Subcutaneous abdominal adipose tissue (tissue), 5 donors: ENCODE results near the gene MKLN1.

Experiments used
- H3K27ac ChIP-seq: one replicate; pipeline ENCODE4 v1.7.0; 2013; ENCODE audit warnings: low read depth, mild to moderate bottlenecking, inconsistent platforms, low read length, moderate library complexity
- H3K27me3 ChIP-seq, 5 donors: one replicate each; pipeline ENCODE4 v1.7.0; 2013; ENCODE audit warnings: low read length in 5 of 5, inconsistent platforms in 1 of 5; ENCODE audit not compliant: control insufficient read depth in 5 of 5, insufficient read depth in 4 of 5
- H3K36me3 ChIP-seq, 5 donors: one replicate each; pipeline ENCODE4 v1.7.0; 2013; ENCODE audit warnings: low read length in 5 of 5; ENCODE audit not compliant: control insufficient read depth in 5 of 5, insufficient read depth in 5 of 5
- H3K4me1 ChIP-seq, 5 donors: one replicate each; pipeline ENCODE4 v1.7.0; 2013; ENCODE audit warnings: low read length in 5 of 5, mild to moderate bottlenecking in 3 of 5, moderate library complexity in 1 of 5; ENCODE audit not compliant: control insufficient read depth in 5 of 5, insufficient read depth in 5 of 5
- H3K4me3 ChIP-seq, 5 donors: one replicate each; pipeline ENCODE4 v1.7.0; 2013; ENCODE audit warnings: low read length in 5 of 5, low read depth in 1 of 5
- H3K9ac ChIP-seq, 5 donors: one replicate each; pipeline ENCODE4 v1.7.0; 2013; ENCODE audit warnings: low read length in 5 of 5, mild to moderate bottlenecking in 4 of 5, moderate library complexity in 3 of 5
- H3K9me3 ChIP-seq, 5 donors: one replicate each; pipeline ENCODE4 v1.7.0; 2013; ENCODE audit warnings: low read length in 5 of 5; ENCODE audit not compliant: control insufficient read depth in 5 of 5
- donor health status: healthy.
- donor health status: healthy.
- donor health status: healthy.
- donor health status: healthy.
- donor health status: healthy.

Gene MKLN1

DNA sequence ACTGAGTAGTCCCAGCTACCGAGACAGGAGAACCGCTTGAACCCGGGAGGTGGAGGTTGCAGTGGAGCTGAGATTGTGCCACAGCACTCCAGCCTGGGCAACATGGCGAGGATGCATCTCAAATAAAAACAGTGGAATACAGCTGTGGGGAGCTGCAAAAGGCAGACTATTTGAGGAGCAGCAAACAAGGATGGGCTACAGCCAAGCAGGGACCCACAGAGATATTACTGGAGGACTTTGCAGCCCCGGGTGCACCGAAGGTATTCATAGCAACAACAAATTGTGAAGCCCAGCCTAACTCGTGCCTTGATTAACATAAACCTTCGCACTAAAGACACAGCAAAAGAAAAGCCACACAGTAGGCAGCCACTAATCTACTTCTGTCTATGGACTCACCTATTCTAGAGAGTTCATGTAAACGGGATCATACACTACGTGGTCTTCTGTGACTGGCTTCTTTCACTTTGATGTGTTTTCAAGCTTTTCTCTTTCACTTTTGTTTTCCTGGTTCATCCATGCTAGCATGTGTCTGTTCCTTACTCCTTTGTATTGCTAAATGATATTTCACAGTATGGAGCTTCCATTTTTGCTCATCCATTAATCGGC is 194.8 kb downstream of the MKLN1 start:
- Histone ChIP-seq H3K9me3 (no peaks in the 10 kb centered on the region), H3K36me3 (no peaks in the 10 kb centered on the region), H3K4me3 (peak overlapping the region in 3 of 5 donors; percentile 1 to 44 (median 35)), H3K4me1 (peaks cover 0 to 58% (median 0%) of the 10 kb centered on the region in 5 donors), H3K27ac (peak overlapping the region; percentile 32), H3K27me3 (no peaks in the 10 kb centered on the region), H3K9ac (no peak overlapping the region)

DNA sequence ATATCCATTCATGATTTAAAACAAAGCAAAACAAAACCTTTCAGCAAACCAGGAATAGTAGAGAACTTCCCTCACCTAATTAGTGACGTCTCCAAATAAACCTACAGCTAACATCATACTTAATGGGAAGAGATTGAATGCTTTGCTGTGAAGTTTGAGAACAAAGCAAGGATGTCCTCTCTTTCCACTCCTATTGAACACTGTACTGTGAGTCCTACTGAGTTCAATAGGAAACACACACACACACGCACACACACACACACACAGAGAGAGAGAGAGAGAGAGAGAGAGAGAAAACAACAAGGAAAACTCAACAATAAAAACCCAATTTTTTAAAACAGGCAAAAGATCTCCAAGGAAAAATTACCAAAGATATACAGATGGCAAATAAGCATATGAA is 196.4 kb downstream of the MKLN1 start:
- peaks cover 0 to 55% (median 0%) of the 10 kb centered on the region in 5 donors for H3K4me1 ChIP-seq
- no peak overlapping the region for H3K4me3 ChIP-seq
- no peak overlapping the region for H3K9ac ChIP-seq
- H3K9me3 ChIP-seq, result no peaks in the 10 kb centered on the region
- H3K27ac ChIP-seq, result no peak overlapping the region
- no peaks in the 10 kb centered on the region for H3K36me3 ChIP-seq
- H3K27me3 ChIP-seq, result peaks cover 0 to 2% (median 0%) of the 10 kb centered on the region in 5 donors

DNA sequence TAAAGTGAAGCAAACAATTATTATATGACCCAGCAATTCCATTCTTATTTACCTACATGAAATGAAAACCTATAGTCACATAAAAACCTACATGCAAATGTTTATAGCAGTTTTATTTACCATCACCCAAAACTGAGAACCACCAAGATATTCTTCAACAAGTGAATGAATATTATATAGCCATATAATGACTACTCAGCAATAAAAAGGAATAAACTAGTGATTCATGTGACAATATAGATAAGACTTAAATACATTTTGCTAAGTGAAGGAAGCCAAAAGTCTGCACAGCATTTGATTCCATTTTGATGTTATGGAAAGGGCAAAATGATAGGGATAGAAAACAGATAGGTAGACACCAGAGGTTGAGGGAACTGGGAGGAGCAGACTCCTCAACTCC is 197.0 kb downstream of the MKLN1 start:
- Histone ChIP-seq H3K27ac (no peak overlapping the region), H3K9ac (no peak overlapping the region), H3K4me3 (no peak overlapping the region), H3K9me3 (no peaks in the 10 kb centered on the region), H3K36me3 (no peaks in the 10 kb centered on the region), H3K27me3 (peaks cover 0 to 5% (median 0%) of the 10 kb centered on the region in 5 donors), H3K4me1 (peaks cover 0 to 56% (median 2%) of the 10 kb centered on the region in 5 donors)

DNA sequence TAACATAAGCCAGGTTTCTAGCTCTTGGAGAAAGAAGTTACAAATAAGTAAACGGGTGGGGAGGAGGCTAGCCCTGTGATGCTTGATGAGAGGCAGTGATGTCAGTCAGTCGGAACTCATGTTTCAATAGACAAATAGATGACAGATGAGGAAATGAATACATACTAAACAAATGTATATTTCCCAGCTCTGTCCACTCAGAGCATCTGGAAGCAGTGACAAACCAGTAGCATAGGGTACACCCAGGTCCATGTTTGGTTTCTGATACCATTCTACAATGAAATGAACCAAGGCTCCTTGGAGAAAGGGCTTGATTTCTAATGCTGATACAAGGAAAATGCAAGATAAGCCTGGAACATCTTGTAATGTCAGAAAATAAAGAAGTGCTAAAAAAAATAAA is 198.1 kb downstream of the MKLN1 start:
- peak overlapping the region; percentile 32 for H3K27ac ChIP-seq
- no peaks in the 10 kb centered on the region for H3K9me3 ChIP-seq
- H3K4me3 ChIP-seq, result no peak overlapping the region
- H3K27me3 ChIP-seq, result peaks cover 0 to 5% (median 0%) of the 10 kb centered on the region in 5 donors
- H3K4me1 ChIP-seq, result peaks cover 0 to 57% (median 2%) of the 10 kb centered on the region in 5 donors
- H3K36me3 ChIP-seq, result no peaks in the 10 kb centered on the region
- H3K9ac ChIP-seq, result no peak overlapping the region

DNA sequence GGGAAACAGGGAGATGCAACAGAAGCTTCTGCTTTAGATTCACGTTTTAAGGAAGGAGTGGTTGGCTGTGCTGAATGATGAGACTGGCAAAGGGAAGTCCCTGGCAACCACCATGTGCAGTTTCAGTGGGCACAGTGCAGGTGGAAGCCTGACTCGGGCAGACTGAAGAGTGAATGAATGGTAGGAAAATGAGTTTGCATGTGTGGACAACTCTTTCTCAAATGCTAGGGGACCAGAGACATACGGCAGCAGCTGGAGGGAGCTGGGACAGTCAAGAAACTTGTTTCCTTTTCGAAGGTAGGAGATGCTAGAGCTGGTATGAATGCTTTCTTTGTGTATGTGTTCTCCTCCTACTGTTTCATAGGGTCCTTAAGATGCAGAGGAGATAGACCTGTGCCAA is 199.8 kb downstream of the MKLN1 start:
- no peak overlapping the region for H3K27ac ChIP-seq
- no peaks in the 10 kb centered on the region for H3K36me3 ChIP-seq
- H3K4me1 ChIP-seq, result peaks cover 0 to 43% (median 2%) of the 10 kb centered on the region in 5 donors

DNA sequence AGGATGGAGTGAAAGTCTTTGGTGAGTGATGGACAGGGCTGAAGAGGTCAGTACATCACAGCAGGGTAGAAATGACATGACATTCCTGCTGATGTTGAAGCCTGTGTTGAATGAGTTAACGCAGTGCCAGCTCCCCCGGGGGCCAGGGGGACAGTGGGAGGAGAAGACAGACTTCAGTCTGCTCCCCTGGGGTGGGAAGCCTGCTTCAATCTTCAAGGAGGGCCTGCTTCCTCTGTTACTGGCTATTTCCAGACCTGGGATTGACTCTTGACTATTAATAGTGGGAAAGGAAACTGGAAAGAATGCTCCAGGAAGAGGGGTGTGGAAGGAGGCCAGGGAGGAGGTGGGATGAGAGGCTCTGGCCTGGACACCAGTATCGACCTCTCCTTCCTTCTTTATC is 201.5 kb downstream of the MKLN1 start:
- no peaks in the 10 kb centered on the region for H3K9me3 ChIP-seq
- peaks cover 0 to 5% (median 0%) of the 10 kb centered on the region in 5 donors for H3K27me3 ChIP-seq
- H3K36me3 ChIP-seq, result no peaks in the 10 kb centered on the region
- H3K4me3 ChIP-seq, result no peak overlapping the region
- no peak overlapping the region for H3K9ac ChIP-seq
- peaks cover 0 to 52% (median 2%) of the 10 kb centered on the region in 5 donors for H3K4me1 ChIP-seq
- peak overlapping the region; percentile 4 for H3K27ac ChIP-seq

More for the DNA sequence above, 199.8 kb downstream of the MKLN1 start:
- Histone ChIP-seq H3K4me3 (no peak overlapping the region), H3K9ac (no peak overlapping the region), H3K27me3 (peaks cover 0 to 5% (median 0%) of the 10 kb centered on the region in 5 donors), H3K9me3 (no peaks in the 10 kb centered on the region)

DNA sequence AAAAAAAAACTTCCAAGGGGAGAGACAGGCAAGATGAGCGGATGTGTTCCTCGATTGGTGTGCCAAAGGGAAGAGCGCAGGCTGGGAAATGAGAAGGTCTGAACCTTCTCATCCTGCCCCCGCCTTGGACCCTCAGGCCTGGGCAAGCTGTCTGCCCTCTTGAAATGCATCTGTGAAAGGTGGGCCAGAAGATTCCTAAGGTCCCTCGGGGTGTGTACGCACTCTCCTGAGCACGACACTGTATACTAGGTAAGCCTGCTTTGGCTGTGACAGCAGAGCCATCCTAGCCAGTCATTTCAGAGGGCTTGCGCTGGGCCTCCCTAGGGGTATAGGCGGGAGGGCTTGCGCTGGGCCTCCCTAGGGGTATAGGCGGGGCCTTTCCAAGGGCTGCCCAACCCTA is 201.9 kb downstream of the MKLN1 start:
- Histone ChIP-seq H3K9ac (no peak overlapping the region), H3K4me3 (no peak overlapping the region), H3K27me3 (peaks cover 0 to 5% (median 0%) of the 10 kb centered on the region in 5 donors), H3K4me1 (peaks cover 0 to 50% (median 2%) of the 10 kb centered on the region in 5 donors), H3K36me3 (no peaks in the 10 kb centered on the region), H3K27ac (no peak overlapping the region), H3K9me3 (no peaks in the 10 kb centered on the region)

DNA sequence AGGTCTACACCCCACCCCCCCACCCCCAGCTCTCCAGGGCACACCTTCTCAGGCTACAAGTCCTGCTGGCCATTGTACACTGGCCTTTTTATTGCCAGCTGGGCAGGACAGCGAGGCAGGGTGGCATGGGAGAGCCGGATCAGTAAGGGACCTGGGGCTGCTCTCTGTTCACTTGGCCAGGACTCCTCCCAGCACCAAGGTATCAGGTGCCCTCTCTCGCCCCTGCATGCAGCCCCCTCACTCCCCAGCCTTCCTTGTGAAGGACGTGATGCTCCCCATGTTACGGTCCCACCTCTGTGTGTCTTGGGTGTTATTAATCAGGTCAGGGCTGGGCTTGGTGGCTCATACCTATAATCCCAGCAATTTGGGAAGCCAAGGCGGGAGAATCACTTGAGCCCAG is 202.5 kb downstream of the MKLN1 start:
- H3K9ac ChIP-seq, result no peak overlapping the region
- H3K9me3 ChIP-seq, result no peaks in the 10 kb centered on the region
- H3K4me3 ChIP-seq, result no peak overlapping the region
- peaks cover 0 to 48% (median 2%) of the 10 kb centered on the region in 5 donors for H3K4me1 ChIP-seq
- H3K27ac ChIP-seq, result no peak overlapping the region
- no peaks in the 10 kb centered on the region for H3K36me3 ChIP-seq
- peaks cover 0 to 5% (median 0%) of the 10 kb centered on the region in 5 donors for H3K27me3 ChIP-seq

DNA sequence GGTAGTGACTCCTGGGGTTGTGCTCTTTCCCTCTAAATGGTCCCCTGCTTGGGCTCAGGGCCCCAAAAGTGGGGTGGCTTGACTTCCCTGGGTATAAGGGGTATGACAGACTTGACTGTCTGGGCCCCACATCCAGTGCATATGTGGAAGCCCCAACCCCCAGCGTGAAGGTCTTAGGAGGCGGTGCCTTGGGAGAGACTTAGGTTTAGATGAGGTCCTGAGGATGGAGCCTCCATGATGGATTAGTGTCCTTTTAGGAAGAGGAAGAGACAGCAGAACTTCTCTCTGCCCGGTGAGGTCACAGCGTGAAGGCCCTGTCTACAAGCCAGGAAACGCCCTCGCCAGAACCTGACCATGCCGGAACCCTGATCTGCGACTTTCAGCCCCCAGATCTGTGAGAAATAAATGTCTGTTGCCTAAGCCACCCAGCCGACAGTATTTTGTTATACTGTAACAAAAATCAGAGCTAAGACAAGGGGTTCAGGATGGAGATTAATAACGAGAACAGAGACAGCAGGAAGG is 205.0 kb downstream of the MKLN1 start:
- Histone ChIP-seq H3K27ac (peak overlapping the region; percentile 74), H3K9ac (no peak overlapping the region), H3K4me1 (peaks cover 0 to 45% (median 2%) of the 10 kb centered on the region in 5 donors), H3K27me3 (peaks cover 0 to 5% (median 0%) of the 10 kb centered on the region in 5 donors), H3K36me3 (no peaks in the 10 kb centered on the region), H3K9me3 (no peaks in the 10 kb centered on the region), H3K4me3 (no peak overlapping the region)

DNA sequence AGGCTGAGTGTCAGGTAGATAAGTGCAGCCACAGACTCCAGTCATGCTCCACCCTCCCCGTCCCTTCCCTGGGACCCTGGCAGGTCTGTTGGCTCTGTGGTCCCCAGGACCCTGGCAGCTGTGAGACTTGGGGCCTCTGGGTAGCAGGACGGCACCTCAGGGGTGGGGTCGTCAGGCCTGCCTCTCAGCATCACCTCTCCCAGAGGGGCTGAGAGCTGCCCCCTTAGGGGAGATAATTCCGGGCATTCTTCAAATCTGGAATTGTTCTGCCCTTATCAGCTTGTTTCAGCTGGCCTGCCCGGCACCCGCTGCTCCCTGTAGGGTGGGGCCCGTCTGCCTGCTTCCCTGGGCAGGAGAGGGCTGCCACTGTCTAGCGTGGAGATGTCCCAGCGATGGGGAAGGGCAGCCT is 205.5 kb downstream of the MKLN1 start:
- H3K4me1 ChIP-seq, result peaks cover 0 to 48% (median 2%) of the 10 kb centered on the region in 5 donors

More for the DNA sequence above, 205.5 kb downstream of the MKLN1 start:
- Histone ChIP-seq H3K9me3 (no peaks in the 10 kb centered on the region), H3K27me3 (peaks cover 0 to 5% (median 0%) of the 10 kb centered on the region in 5 donors), H3K36me3 (no peaks in the 10 kb centered on the region), H3K27ac (peak overlapping the region; percentile 74), H3K4me3 (no peak overlapping the region), H3K9ac (no peak overlapping the region)
